Aorta (tissue), 5 donors: ENCODE results near the gene MPPED1. TPM values are rescaled to one million over a fixed set of nuclear protein-coding genes. Genes with fewer than 3 reads are reported as not detected.

Source experiments
- ATAC-seq: fragments of 200-7000 bp; cut with Tn5 transposase; one replicate; pipeline ENCODE4 v1.9.1; 2022; ENCODE audit warnings: moderate library complexity; ENCODE audit not compliant: low FRiP score
- DNase-seq, 2 donors: peaks; one replicate each; pipeline ENCODE4 v3.0.0-alpha.2; 2020
- H3K27ac ChIP-seq, 2 donors: one replicate each; pipeline ENCODE4 v1.5.1; 2013; ENCODE audit warnings: low read length in 2 of 2, mild to moderate bottlenecking in 2 of 2, moderate library complexity in 2 of 2, control low read depth in 1 of 2, inconsistent platforms in 1 of 2, low read depth in 1 of 2
- H3K27me3 ChIP-seq, 2 donors: one replicate each; pipeline ENCODE4 v1.6.1; 2013; ENCODE audit warnings: control low read depth in 1 of 2, low read length in 1 of 2, mild to moderate bottlenecking in 1 of 2, moderate library complexity in 1 of 2; ENCODE audit not compliant: insufficient read depth in 2 of 2, control insufficient read depth in 1 of 2
- H3K36me3 ChIP-seq, 2 donors: one replicate each; pipeline ENCODE4 v1.6.1; 2013; ENCODE audit warnings: control low read depth in 1 of 2, low read length in 1 of 2, mild to moderate bottlenecking in 1 of 2; ENCODE audit not compliant: insufficient read depth in 2 of 2, control insufficient read depth in 1 of 2
- H3K4me1 ChIP-seq, 2 donors: one replicate each; pipeline ENCODE4 v1.6.1; 2013; ENCODE audit warnings: low read length in 2 of 2, control low read depth in 1 of 2, mild to moderate bottlenecking in 1 of 2, moderate library complexity in 1 of 2; ENCODE audit not compliant: insufficient read depth in 2 of 2, control insufficient read depth in 1 of 2
- H3K4me3 ChIP-seq, 2 donors: one replicate each; pipeline ENCODE4 v1.5.1; 2013; ENCODE audit warnings: low read length in 2 of 2, control low read depth in 1 of 2, mild to moderate bottlenecking in 1 of 2
- H3K9me3 ChIP-seq: one replicate; pipeline ENCODE4 v1.6.1; 2013; ENCODE audit warnings: mild to moderate bottlenecking, low read length; ENCODE audit not compliant: control insufficient read depth
- WGBS, 2 donors: extraction: QIAGEN DNeasy Blood & Tissue Kit; methylation state at CpG; one replicate each; pipeline ENCODE4 v1.1.7; 2013; 5-methylcytosine and 5-hydroxymethylcytosine counted together
- intact Hi-C, 2 donors: fragments of 100-400 bp; cut with DNase I; formaldehyde crosslinking; loops; one replicate each; pipeline versions ENCODE4 v1.14.2 to v1.15.0; 2022
- polyA plus RNA-seq, 2 donors: library from polyadenylated mRNA; stranded (reverse); fragments of 200-250 nt; gene quantifications; one replicate each; pipeline ENCODE4 v1.2.3, GENCODE V29; 2013
- total RNA-seq, 2 donors: library from RNA; stranded (reverse); fragmentation: NEBNext Ultra II Directional; extraction: Animal tissue kit (Norgen Biotek cat#: 25700); gene quantifications; one replicate each; pipeline ENCODE4 v1.2.1, GENCODE V29; 2021
- donor health status: healthy with polysubstance abuse.
- donor health status: Bipolar disorder and iron deficiency.
- donor health status: DM: no; HTN: no; CAD: no.
- donor health status: DM: no; HTN: no; CAD: no.
- donor health status: DM: yes; HTN: yes; CAD: no.

The MPPED1 gene
- total and polyA plus RNA-seq, 4 donors = not detected

DNA sequence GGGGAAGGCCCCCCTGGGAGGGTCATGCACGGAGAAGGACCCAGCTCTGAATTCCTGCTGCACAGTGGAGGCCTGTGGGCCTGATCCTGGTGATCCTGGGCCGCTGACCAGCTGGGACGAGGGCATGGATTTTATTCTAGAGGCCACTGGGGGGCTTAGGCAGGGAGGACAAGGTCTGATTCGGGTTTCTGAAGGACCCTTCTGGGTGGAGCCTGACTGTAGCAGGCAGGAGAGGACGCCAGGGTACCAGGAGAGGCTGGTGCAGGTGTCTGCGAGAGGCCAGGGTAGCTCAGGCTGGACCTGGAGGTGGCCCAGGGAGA lies 31.3 kb downstream of the MPPED1 start:
- H3K27me3 ChIP-seq = no peaks in the 10 kb centered on the region
- no peaks in the 10 kb centered on the region for H3K36me3 ChIP-seq
- 57 to 60% methylated on average over 6 of the region's 6 CpGs for WGBS, 2 donors
- DNase-seq = no peak
- intact Hi-C loops = no loop called here
- H3K4me1 ChIP-seq = no peaks in the 10 kb centered on the region
- no peaks in the 10 kb centered on the region for H3K9me3 ChIP-seq
- H3K27ac ChIP-seq = no peak overlapping the region
- H3K4me3 ChIP-seq = no peak overlapping the region
- no peak for ATAC-seq

DNA sequence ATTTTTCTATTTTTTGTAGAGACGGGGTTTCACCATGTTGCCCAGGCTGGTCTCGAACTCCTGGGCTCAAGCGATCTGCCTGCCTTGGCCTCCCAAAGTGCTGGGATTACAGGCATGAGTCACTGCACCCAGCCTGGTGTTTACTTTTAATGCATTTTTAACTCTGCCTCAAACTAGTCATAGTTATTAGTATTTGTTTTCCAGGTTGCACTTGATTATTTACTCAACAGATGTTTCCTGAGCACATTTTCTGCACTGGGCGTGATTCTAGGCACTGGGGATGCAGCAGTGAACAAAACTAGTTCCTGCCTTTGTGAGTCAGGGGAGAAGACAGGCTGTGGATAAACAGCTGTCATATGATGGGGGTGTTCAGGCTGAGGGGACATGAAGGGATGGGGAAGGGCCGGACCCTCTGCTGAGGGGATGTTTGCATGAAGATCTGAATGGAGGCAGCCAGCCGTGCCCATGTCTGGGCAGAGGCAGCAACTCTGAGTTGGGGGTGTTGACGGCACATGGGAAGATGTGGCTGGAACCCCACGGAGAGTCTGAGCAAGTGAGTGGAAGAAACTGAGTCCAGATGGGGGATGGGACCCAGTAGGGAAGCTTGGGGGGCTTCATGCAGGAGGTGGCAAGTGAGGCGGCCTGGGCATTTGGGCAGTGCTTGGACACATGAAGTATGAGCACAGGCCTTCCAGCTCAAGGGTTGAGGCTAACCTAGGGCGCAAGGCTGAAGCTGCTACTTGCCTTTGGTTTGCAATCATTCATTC lies 34.4 kb downstream of the MPPED1 start:
- Histone ChIP-seq H3K27ac (no peak overlapping the region), H3K27me3 (no peaks in the 10 kb centered on the region), H3K4me3 (no peak overlapping the region), H3K4me1 (no peaks in the 10 kb centered on the region), H3K36me3 (no peaks in the 10 kb centered on the region), H3K9me3 (no peaks in the 10 kb centered on the region)
- intact Hi-C loops = no loop called here
- WGBS, 2 donors = 74 to 80% methylated on average over 10 of the region's 10 CpGs
- no peak for DNase-seq
- ATAC-seq = no peak

DNA sequence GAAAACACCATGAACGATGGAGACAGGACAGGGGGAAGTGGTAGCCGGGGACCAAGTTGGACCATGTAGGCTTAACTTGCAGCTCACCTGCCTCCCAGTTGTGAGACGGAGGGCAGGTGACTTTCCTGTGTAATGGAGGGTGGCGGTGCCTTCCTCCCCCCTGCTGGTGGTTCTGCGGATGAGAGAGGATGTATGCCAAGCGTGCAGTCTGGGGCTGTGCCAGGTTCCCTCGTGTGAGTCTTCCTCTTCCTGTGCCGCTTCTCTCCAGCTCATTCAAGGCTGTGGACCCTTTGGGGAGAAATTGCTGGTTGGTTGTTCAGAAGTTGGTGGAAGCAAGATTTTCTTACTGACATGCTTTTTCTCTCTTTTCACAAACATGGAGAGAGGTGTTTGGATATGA lies 35.1 kb downstream of the MPPED1 start:
- Histone ChIP-seq H3K4me1 (no peaks in the 10 kb centered on the region), H3K4me3 (no peak overlapping the region), H3K27me3 (no peaks in the 10 kb centered on the region), H3K36me3 (no peaks in the 10 kb centered on the region), H3K27ac (no peak overlapping the region), H3K9me3 (no peaks in the 10 kb centered on the region)
- ATAC-seq (no peak), DNase-seq (no peak)
- intact Hi-C loops = no loop called here
- 44 to 47% methylated on average over 8 of the region's 8 CpGs for WGBS, 2 donors

DNA sequence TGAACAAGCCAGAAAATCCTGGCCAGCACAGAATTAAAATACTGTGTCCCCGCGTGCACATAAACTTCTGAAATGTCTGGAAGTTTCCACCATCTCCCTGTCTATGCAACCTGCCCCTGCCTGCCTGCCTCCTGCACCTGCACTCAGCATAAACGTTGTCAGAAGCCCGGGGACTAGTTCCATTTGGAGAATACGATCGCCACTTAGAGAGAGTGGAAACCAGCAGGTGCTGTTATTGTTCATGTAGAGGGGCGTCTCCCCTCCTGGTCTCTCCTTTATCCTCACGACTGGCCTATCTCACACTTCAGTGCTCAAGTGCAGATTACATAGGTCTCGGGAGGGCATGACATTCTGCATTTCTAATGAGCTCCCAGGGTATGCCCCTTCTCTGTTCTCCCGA lies 35.6 kb downstream of the MPPED1 start:
- Histone ChIP-seq H3K27ac (no peak overlapping the region), H3K4me1 (no peaks in the 10 kb centered on the region), H3K27me3 (no peaks in the 10 kb centered on the region), H3K36me3 (no peaks in the 10 kb centered on the region), H3K4me3 (no peak overlapping the region), H3K9me3 (no peaks in the 10 kb centered on the region)
- DNase-seq (no peak), ATAC-seq (no peak)
- WGBS, 2 donors = 43 to 49% methylated on average over 10 of the region's 10 CpGs
- intact Hi-C loops = no loop called here

DNA sequence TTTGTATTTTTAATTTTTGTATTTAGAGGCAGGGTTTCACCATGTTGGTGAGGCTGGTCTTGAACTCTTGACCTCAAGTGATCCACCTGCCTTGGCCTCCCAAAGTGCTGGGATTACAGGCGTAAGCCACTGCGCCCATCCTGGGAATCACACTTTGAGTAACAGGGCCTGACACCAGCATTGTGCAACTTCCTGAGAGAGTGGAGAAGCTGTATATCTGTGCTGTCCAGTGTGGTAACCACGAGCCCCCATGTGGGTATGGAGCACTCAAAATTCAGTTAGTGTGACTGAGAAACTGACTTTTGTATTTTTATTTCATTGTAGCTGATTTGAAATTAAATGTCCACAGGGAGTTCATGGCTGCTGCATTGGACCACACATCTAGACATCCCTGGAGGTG lies 36.2 kb downstream of the MPPED1 start:
- Histone ChIP-seq H3K27me3 (no peaks in the 10 kb centered on the region), H3K27ac (no peak overlapping the region), H3K9me3 (no peaks in the 10 kb centered on the region), H3K4me3 (no peak overlapping the region), H3K4me1 (no peaks in the 10 kb centered on the region), H3K36me3 (no peaks in the 10 kb centered on the region)
- whole genome bisulfite sequencing, 2 donors = 81% methylated on average over 3 of the region's 3 CpGs
- intact Hi-C loops = no loop called here
- ATAC-seq = no peak
- peak in 1 of 2 donors; percentile 5 for DNase-seq

DNA sequence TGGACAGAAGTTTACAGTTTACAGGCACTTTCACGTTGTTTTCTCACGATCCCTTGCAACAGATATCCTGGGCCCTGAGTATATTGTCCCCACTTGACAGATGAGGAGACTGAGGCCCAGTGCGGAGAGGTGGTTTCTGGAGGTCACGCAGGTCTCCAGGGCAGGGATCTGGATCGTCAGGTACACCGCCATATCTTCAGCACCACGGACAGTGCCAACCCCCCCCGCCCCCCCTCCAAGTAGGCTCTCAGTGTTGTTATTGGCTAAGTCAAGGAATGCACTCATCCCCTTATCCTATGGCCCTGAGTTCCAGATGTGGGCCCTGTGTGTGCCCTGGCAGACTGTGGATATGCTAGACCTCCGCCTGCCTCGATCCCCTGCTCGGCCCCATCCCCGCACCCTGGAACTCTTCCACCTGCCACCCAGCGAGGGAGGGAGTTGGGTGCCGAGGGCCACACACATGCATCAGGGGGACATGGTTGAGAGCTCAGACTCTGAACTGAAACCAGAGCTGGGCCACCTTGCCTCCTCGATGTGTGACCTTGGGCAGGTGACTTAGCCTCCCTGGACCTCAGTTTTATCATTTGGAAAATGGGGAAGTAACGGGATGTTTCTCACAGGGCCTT lies 37.5 kb downstream of the MPPED1 start:
- Histone ChIP-seq H3K36me3 (no peaks in the 10 kb centered on the region), H3K27me3 (no peaks in the 10 kb centered on the region), H3K9me3 (no peaks in the 10 kb centered on the region), H3K27ac (no peak overlapping the region), H3K4me3 (no peak overlapping the region), H3K4me1 (no peaks in the 10 kb centered on the region)
- DNase-seq (peak in 1 of 2 donors; percentile 22), ATAC-seq (no peak)
- whole genome bisulfite sequencing, 2 donors = 60 to 61% methylated on average over 16 of the region's 16 CpGs
- intact Hi-C loops = no loop called here

DNA sequence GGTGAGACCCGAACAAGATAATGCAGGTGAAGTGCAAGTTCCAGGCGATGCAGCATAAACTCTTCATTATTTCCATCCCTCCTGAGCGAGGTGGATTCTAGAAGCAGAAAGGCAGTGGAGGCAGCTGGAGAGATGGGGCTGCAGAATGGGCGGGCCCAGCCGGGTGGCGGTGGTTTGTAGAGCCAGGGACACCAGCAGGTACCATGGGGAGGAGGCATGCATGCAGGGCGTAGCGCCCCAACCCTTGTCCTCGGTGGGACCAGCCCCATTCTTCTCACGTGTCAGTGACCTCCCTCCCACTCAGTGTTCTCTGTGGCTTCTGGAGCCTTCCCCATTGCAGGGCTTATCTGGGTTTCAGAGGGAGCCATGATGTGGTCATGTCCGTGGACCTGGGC lies 38.0 kb downstream of the MPPED1 start:
- H3K9me3 ChIP-seq = no peaks in the 10 kb centered on the region
- DNase-seq (peak in 1 of 2 donors; percentile 40), ATAC-seq (no peak)
- intact Hi-C loops = no loop called here
- no peaks in the 10 kb centered on the region for H3K36me3 ChIP-seq
- no peaks in the 10 kb centered on the region for H3K4me1 ChIP-seq
- H3K4me3 ChIP-seq = no peak overlapping the region
- 81 to 82% methylated on average over 11 of the region's 11 CpGs for WGBS, 2 donors
- no peak overlapping the region for H3K27ac ChIP-seq
- no peaks in the 10 kb centered on the region for H3K27me3 ChIP-seq

DNA sequence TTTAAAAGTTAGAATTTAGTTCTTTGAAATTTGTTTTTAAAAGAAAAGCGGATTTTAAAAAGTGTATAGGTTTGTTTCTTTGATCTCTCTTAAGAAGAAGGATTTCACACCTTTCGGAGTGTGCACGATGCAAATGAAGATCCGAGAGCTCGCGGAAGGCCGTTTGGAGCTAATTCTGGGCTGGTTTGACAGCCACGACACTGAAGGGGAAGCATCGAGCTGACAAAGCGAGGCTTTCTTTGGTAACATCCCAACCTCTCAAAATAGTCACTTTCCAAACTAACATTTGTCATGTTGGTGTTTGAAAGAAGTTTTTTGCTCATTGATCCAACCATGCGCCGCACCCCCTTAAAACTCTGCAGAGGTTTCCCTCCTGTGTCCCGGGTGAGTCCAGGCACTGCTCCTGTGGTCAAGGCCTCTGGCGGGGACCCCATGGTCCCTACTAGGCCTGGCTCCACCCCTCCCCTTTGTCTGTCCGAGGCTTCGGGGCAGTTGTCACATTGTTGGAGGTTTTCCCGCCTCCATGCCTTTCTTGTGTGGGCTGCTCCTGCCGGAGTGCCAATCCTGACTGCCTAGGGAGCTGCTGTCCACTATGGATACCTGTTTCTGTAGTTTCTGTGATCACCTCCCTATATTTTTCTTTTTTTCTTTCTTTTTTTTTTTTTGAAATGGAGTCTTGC lies 39.7 kb downstream of the MPPED1 start:
- no peak for ATAC-seq
- Histone ChIP-seq H3K36me3 (no peaks in the 10 kb centered on the region), H3K4me1 (no peaks in the 10 kb centered on the region), H3K27me3 (no peaks in the 10 kb centered on the region), H3K27ac (no peak overlapping the region), H3K4me3 (no peak overlapping the region), H3K9me3 (no peaks in the 10 kb centered on the region)
- intact Hi-C loops = no loop called here
- 42 to 46% methylated on average over 18 of the region's 18 CpGs for WGBS, 2 donors
- DNase-seq = peak in 1 of 2 donors; percentile 64

DNA sequence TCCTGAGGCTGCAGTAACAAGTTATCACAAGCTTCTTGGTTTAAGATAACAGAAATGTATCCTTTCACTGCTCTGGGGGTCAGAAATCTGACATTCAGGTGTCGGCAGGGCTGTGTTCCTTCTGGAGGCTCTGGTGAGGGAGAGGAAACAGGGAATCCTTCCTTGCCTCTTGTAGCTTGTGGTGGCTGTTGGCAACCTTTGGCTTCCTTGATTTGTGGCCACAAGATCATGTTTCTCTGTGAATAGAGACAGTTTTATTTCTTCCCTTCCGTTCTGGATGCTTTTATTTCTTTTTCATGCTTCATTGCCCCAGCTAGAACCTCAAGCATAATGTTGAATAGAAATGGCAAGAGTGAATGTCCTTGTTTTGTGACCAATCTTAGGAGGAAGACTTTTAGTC lies 44.0 kb downstream of the MPPED1 start:
- Histone ChIP-seq H3K36me3 (no peaks in the 10 kb centered on the region), H3K4me3 (no peak overlapping the region), H3K27me3 (no peaks in the 10 kb centered on the region), H3K9me3 (peaks cover 5% of the 10 kb centered on the region), H3K4me1 (no peaks in the 10 kb centered on the region), H3K27ac (no peak overlapping the region)
- ATAC-seq = no peak
- 27 to 30% methylated on average over 2 of the region's 2 CpGs for WGBS, 2 donors
- DNase-seq = peak in 1 of 2 donors; percentile 9
- intact Hi-C loops = no loop called here
